K562 (cell line): ENCODE results near the gene TNFRSF6B. TPM values are rescaled to one million over a fixed set of nuclear protein-coding genes. Genes with fewer than 3 reads are reported as not detected.

ENCODE experiments used
- ATAC-seq: fragments of 200-7000 bp; cut with Tn5 transposase; 3 replicates; pipeline ENCODE4 v1.9.1; 2020; ENCODE audit warnings: moderate library complexity
- BruUV-seq: library from RNA; stranded (reverse); fragments of 400-500 nt; replicated peaks from 2 replicates; lab custom pipeline; 2021; lab: Mats Ljungman, UMichigan
- CTCF ChIA-PET: fragments of 300-600 bp; formaldehyde crosslinking; extraction: SDS; loops from one replicate; lab custom pipeline; 2021; ENCODE audit warnings: low intra/inter-chr PET ratio; lab: Yijun Ruan, JAX
- POLR2A ChIA-PET: fragments of 300-600, 350-650 bp; sonication (Branson Sonifier 250); formaldehyde crosslinking; extraction: SDS; loops from one replicate; lab custom pipeline; 2021; ENCODE audit warnings: antibody characterized with exemption, inconsistent platforms; lab: Yijun Ruan, JAX
- DNase-seq, 4 experiments: peaks; one replicate each; pipeline versions ENCODE4 v3.0.0 to v3.0.0-alpha.2; 2011 to 2018; ENCODE audit warnings: low spot score in 3 of 4, mixed read lengths in 3 of 4; ENCODE audit errors: extremely low read depth in 1 of 4
- FAIRE-seq: peaks from 2 replicates; lab custom pipeline; 2011; peaks lifted over from hg19 to GRCh38; lab: Jason Lieb, UNC
- H2AFZ ChIP-seq: 2 replicates; pipeline ENCODE4 v1.6.0; 2011; ENCODE audit warnings: low read depth, low read length, control low read depth, inconsistent platforms
- H3K27ac ChIP-seq: fragments of 200-600 bp; 3 replicates; pipeline ENCODE4 v1.8.0; 2011; ENCODE audit warnings: low read depth, mild to moderate bottlenecking, control low read depth, inconsistent platforms, low read length, moderate library complexity, mixed read lengths; ENCODE audit errors: extremely low read depth
- H3K27me3 ChIP-seq, 2 experiments: fragments of 300-600 bp in 1 of 2; 2 replicates in 1 of 2; 3 replicates in 1 of 2; pipeline versions ENCODE4 v1.6.0 to v1.8.0; 2011; ENCODE audit warnings: inconsistent platforms in 2 of 2, low read length in 2 of 2, mild to moderate bottlenecking in 1 of 2, mixed read lengths in 1 of 2, moderate library complexity in 1 of 2; ENCODE audit not compliant: control insufficient read depth in 2 of 2, insufficient read depth in 2 of 2
- H3K36me3 ChIP-seq: fragments of 300-600 bp; 3 replicates; pipeline ENCODE4 v1.8.0; 2011; ENCODE audit warnings: mild to moderate bottlenecking, low read length, inconsistent platforms; ENCODE audit not compliant: control insufficient read depth, insufficient read depth
- H3K4me1 ChIP-seq, 2 experiments: fragments of 200-600 bp in 1 of 2; replicated peaks in 1 of 2; 2 replicates in 1 of 2; 3 replicates in 1 of 2; pipeline versions ENCODE4 v1.5.1 to v1.8.0; 2011; ENCODE audit warnings: inconsistent platforms in 2 of 2, low read length in 2 of 2, mild to moderate bottlenecking in 1 of 2, mixed read lengths in 1 of 2, moderate library complexity in 1 of 2; ENCODE audit not compliant: control insufficient read depth in 2 of 2, insufficient read depth in 2 of 2
- H3K4me2 ChIP-seq: 2 replicates; pipeline ENCODE4 v1.6.1; 2011; ENCODE audit warnings: low read length, control low read depth, inconsistent platforms, mixed read lengths; ENCODE audit not compliant: insufficient read depth
- H3K4me3 ChIP-seq: fragments of 200-600 bp; sonication (generic), shearing (Covaris generic); 2 replicates; pipeline ENCODE4 v1.5.1; 2016; ENCODE audit warnings: control low read depth, inconsistent platforms
- H3K79me2 ChIP-seq: fragments of 200-600 bp; 3 replicates; pipeline ENCODE4 v1.8.0; 2011; ENCODE audit warnings: low read length, inconsistent platforms; ENCODE audit not compliant: control insufficient read depth, insufficient read depth
- H3K9ac ChIP-seq, 2 experiments: 2 replicates each; pipeline versions ENCODE4 v1.6.0 to v1.6.1; 2011; ENCODE audit warnings: low read depth in 2 of 2, low read length in 2 of 2, control low read depth in 1 of 2, inconsistent platforms in 1 of 2, mild to moderate bottlenecking in 1 of 2, mixed read lengths in 1 of 2; ENCODE audit not compliant: insufficient read depth in 1 of 2
- H3K9me1 ChIP-seq: one replicate; pipeline ENCODE4 v1.6.0; 2011; ENCODE audit warnings: inconsistent platforms, mild to moderate bottlenecking, low read length, moderate library complexity; ENCODE audit not compliant: control insufficient read depth, insufficient read depth
- H3K9me3 ChIP-seq: replicated peaks from 2 replicates; pipeline ENCODE4 v1.5.1; 2011; ENCODE audit warnings: low read depth, low read length, inconsistent platforms; ENCODE audit not compliant: control insufficient read depth, insufficient read depth
- H4K20me1 ChIP-seq: replicated peaks from 2 replicates; pipeline ENCODE4 v1.6.1; 2011; ENCODE audit warnings: low read length, inconsistent platforms, mixed read lengths; ENCODE audit not compliant: control insufficient read depth, insufficient read depth
- ARID1B ChIP-seq: fragments of 450-650 bp; IDR thresholded peaks from 2 replicates; pipeline ENCODE4 v1.6.1; 2016; ENCODE audit warnings: antibody characterized with exemption, mild to moderate bottlenecking, inconsistent platforms
- ATF6 ChIP-seq: sonication (generic); formaldehyde crosslinking; IDR thresholded peaks from 2 replicates; pipeline ENCODE4 v1.4.0; 2020; ENCODE audit warnings: mild to moderate bottlenecking, missing genetic modification reagents
- CTCFL ChIP-seq: IDR thresholded peaks from 2 replicates; pipeline ENCODE4 v1.6.1; 2011; ENCODE audit warnings: borderline replicate concordance, low read depth, mild to moderate bottlenecking, moderate library complexity, low read length; ENCODE audit not compliant: insufficient read depth, poor library complexity, severe bottlenecking
- FOXA1 ChIP-seq: fragments of 450-650 bp; IDR thresholded peaks from 2 replicates; pipeline ENCODE4 v1.6.1; 2016; ENCODE audit warnings: mild to moderate bottlenecking, borderline replicate concordance
- RUNX1 ChIP-seq: sonication (generic); IDR thresholded peaks from 2 replicates; pipeline ENCODE4 v1.6.1; 2016; ENCODE audit warnings: antibody characterized with exemption, low read depth
- TBL1XR1 ChIP-seq, 2 experiments: IDR thresholded peaks; 2 replicates each; pipeline ENCODE4 v1.6.1; 2012; ENCODE audit warnings: improper control_type of control experiment in 2 of 2, low read length in 2 of 2, mild to moderate bottlenecking in 1 of 2
- ZNF518B ChIP-seq: fragments of 250-450 bp; sonication (Bioruptor Pico); IDR thresholded peaks from 2 replicates; pipeline ENCODE4 v1.5.0; 2021; ENCODE audit warnings: mild to moderate bottlenecking, moderate library complexity
- ZNF655 ChIP-seq: fragments of 250-450 bp; sonication (Bioruptor Pico); IDR thresholded peaks from 2 replicates; pipeline ENCODE4 v1.5.0; 2021
- WGBS: fragments of 100-300 bp; shearing (Covaris generic); methylation state at CpG from one replicate; pipeline ENCODE4 v1.1.6; 2016; ENCODE audit warnings: low coverage, mixed read lengths; ENCODE audit not compliant: insufficient coverage; ENCODE audit errors: missing lambda C conversion rate; 5-methylcytosine and 5-hydroxymethylcytosine counted together
- in situ Hi-C: fragments of 300-500 bp; cut with MboI; formaldehyde crosslinking; loops from 4 replicates; pipeline ENCODE4 v1.15.0; 2018; ENCODE audit warnings: inconsistent platforms, mixed read lengths
- intact Hi-C: fragments of 100-400 bp; cut with micrococcal nuclease; formaldehyde crosslinking; loops from 2 replicates; pipeline ENCODE4 v1.14.2; 2022
- polyA plus RNA-seq, 8 experiments: library from polyadenylated mRNA; depleted of rRNA in 4 of 8; stranded (reverse) in 5 of 8; unstranded in 3 of 8; fragments of >200 nt; fragmentation: Nextera tagmentation in 2 of 8; fragmentation: Illumina TruSeq in 1 of 8; extraction: Ambion mirVana in 2 of 8; extraction: Trizol in 1 of 8; gene quantifications; 2 replicates each; pipeline versions ENCODE4 v1.2.1 to v1.2.3, GENCODE V29; 2011 to 2014; ENCODE audit warnings: inconsistent platforms in 1 of 8, missing spikeins in 1 of 8
- total RNA-seq, 7 experiments: library from RNA; depleted of rRNA in 6 of 7; stranded (reverse); fragments of >200 nt in 6 of 7; fragmentation: Illumina TruSeq in 2 of 7; extraction: Trizol in 2 of 7; gene quantifications; 2 replicates each; pipeline versions ENCODE4 v1.2.1 to v1.2.3, GENCODE V29; 2011 to 2021; ENCODE audit warnings: low replicate concordance in 1 of 7
- TF ChIP-seq, protein P1 (sequence below): sonication (generic); formaldehyde crosslinking; IDR thresholded peaks from 2 replicates; pipeline ENCODE4 v1.8.0; 2022; ENCODE audit warnings: mild to moderate bottlenecking, missing genetic modification reagents, borderline replicate concordance

The TNFRSF6B gene
- total and polyA plus RNA-seq, 9 of the 15 experiments (the other 6 are each of a cell fraction or from before 2014, with no cell fraction given) = 0.10 to 3.5 (median 0.32) TPM; not detected in 6

DNA sequence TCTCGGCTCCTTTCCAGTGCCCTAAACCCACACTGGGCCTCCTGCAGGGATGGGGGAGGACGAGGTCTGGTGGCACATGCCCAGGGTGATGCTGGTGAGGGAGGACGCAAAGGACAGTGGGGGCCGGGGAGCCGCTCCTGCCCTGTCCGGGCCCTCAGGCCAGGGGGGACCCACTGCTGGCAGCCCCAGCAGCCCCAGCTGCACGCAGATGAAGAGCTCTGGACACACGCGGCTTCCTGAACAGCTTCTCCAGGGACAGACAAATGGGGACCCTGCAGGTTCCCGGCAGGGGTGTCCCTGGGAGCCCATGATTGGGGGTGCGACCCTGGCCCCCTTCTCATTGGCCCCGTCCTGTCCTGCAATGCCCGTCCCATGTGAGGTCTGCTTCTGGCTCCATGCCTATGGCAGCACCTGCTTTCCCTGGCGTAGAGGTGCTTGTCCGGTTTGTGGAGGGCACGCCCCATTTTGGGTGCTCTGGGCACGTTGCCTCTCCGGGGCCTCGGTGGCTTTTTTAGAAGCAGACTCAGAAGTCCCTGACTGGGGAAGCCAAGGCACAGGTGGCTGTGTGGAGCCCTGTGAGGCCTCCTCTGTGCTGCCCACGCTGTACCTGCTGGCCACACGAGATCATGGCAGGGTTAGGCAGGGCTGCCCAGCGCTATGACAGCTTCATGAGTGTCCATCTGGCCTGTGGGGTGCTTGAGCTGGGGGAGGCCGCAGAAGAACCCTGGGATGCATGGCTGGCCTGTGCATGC, 15.4 kb upstream of the TNFRSF6B start:
- Histone ChIP-seq H3K4me3 (no peak overlapping the region), H3K79me2 (no peaks in the 10 kb centered on the region), H3K27me3 (no peaks in the 10 kb centered on the region), H3K4me2 (no peak overlapping the region), H4K20me1 (no peaks in the 10 kb centered on the region), H2AFZ (no peak overlapping the region), H3K9me1 (no peaks in the 10 kb centered on the region), H3K27ac (no peak overlapping the region), H3K36me3 (peaks cover 68% of the 10 kb centered on the region; the same call in 2 of the 3 replicates), H3K9ac (no peak overlapping the region), H3K9me3 (no peaks in the 10 kb centered on the region), H3K4me1 (peaks cover 0 to 41% of the 10 kb centered on the region in 2 experiments; a peak in 2 of 5 replicates)
- intact Hi-C loops (no loop called here), in situ Hi-C loops (no loop called here)
- FAIRE-seq (no peak), DNase-seq (no peak), ATAC-seq (no peak)
- WGBS = 92% methylated on average over 17 of the region's 23 CpGs
- BruUV-seq = no TSS peak
- POLR2A ChIA-PET = interaction anchor here (0.7 to 2.1 kb wide), 3 partner anchors 14 to 54 kb away, joined by 3 to 7 read pairs (median 4); partner anchors contain the start of gene RTEL1
- CTCF ChIA-PET = no interaction called here
- no peak for TF ChIP-seq ARID1B
- TF ChIP-seq, protein P1, sequence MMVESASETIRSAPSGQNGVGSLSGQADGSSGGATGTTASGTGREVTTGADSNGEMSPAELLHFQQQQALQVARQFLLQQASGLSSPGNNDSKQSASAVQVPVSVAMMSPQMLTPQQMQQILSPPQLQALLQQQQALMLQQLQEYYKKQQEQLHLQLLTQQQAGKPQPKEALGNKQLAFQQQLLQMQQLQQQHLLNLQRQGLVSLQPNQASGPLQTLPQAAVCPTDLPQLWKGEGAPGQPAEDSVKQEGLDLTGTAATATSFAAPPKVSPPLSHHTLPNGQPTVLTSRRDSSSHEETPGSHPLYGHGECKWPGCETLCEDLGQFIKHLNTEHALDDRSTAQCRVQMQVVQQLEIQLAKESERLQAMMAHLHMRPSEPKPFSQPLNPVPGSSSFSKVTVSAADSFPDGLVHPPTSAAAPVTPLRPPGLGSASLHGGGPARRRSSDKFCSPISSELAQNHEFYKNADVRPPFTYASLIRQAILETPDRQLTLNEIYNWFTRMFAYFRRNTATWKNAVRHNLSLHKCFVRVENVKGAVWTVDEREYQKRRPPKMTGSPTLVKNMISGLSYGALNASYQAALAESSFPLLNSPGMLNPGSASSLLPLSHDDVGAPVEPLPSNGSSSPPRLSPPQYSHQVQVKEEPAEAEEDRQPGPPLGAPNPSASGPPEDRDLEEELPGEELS = no peak
- no peak for TF ChIP-seq ZNF655
- no peak for TF ChIP-seq RUNX1
- no peak for TF ChIP-seq ATF6
- TF ChIP-seq TBL1XR1 (IDR thresholded peaks at IDR 0.05; ENCODE audit: low read length in 2 of 2) = no peak
- no peak for TF ChIP-seq ZNF518B
- no peak for TF ChIP-seq CTCFL
- TF ChIP-seq FOXA1 = no peak
